ENCODE measurements around the gene COLQ.

Gene COLQ

DNA sequence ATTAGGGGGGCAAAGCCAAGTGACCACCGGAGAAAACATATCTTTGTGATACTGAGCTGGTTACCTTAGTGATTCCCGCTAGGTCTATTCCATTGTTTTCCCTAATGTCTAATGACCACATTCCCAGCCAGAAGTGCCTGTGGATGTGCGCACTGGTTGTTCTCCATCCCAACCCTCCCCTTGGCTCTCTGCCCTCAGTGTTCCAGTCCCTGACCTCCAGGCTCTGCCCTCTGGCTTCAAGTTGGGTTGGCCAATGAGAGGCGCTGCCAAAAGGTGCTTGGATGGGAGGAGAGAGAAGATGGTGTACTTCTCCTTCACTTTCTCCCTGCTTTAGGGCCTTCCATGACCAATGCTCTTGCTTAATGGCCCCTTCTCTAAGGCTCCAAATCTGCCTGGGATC lies 2.4 kb downstream of the COLQ start:
- H4K8ac ChIP-seq (ENCODE audit: low read depth, low read length) = no peak overlapping the region
- no peak overlapping the region for H4K91ac ChIP-seq (ENCODE audit: low read depth, low read length)

DNA sequence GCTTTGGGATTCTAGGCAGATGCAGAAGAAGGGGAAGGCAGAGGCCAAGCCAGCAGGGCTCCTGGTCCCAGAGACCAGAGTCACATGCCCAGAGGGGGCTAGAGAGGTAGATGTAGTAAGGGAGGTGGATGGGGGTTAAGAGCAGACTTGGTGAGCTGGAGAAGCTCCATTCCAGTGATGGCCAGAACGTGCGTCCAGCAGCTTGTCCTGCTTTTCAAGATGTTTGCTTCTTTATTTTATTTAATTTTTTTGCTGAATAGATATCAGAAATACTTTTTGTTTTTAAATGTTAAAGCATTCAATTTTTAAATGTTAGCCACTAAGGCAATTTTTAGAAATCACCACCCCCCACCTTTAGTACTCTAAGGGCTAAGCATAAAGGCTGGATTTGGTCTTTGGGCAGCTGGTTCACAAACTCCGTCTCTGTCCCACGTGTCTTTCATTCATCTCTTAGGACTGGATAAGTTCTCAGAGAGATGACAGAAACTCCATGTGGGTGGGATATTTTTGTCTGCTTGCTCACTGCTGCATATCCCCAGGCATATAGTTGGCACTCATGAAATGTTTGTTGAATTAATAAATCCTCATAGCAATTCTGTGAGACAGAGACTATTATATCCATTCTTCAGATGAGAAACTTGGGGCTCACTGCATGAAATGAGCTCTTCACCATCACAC lies 6.7 kb downstream of the COLQ start:
- Histone ChIP-seq H2BK12ac (ENCODE audit: low read length) (no peak overlapping the region), H3K4ac (ENCODE audit: low read depth, low read length) (no peak overlapping the region)

More for the DNA sequence above, 2.4 kb downstream of the COLQ start:
- Histone ChIP-seq H3K9ac (ENCODE audit: low read length) (no peak overlapping the region), H3K18ac (ENCODE audit: low read length) (no peak overlapping the region), H2BK12ac (ENCODE audit: low read length) (no peak overlapping the region), H3K4me3 (ENCODE audit: low read depth, low read length) (no peak overlapping the region), H3K4me2 (ENCODE audit: low read length) (no peak overlapping the region), H3K27me3 (ENCODE audit: insufficient read depth, low read length) (no peaks in the 10 kb centered on the region), H3K9me3 (ENCODE audit: insufficient read depth, low read depth, low read length) (no peaks in the 10 kb centered on the region), H3K36me3 (ENCODE audit: control insufficient read depth in 1 of 2, insufficient read depth in 2 of 2, low read length in 2 of 2) (no peaks in the 10 kb centered on the region), H3K14ac (ENCODE audit: low read length) (no peak overlapping the region), H3K79me2 (ENCODE audit: control insufficient read depth, insufficient read depth, low read length, poor library complexity) (no peaks in the 10 kb centered on the region), H2BK5ac (ENCODE audit: low read depth, low read length, poor library complexity) (no peak overlapping the region), H2AK5ac (ENCODE audit: low read length) (no peak overlapping the region), H2AFZ (ENCODE audit: insufficient read depth, low read length, poor library complexity) (no peak overlapping the region), H2BK120ac (ENCODE audit: insufficient read depth, low read length, poor library complexity) (no peak overlapping the region), H4K12ac (ENCODE audit: low read depth, low read length) (no peak overlapping the region), H3K79me1 (ENCODE audit: low read length) (peaks cover 2% of the 10 kb centered on the region), H3K4me1 (ENCODE audit: control insufficient read depth in 1 of 2, insufficient read depth in 2 of 2, low read length in 2 of 2) (peaks cover 3 to 5% of the 10 kb centered on the region in 2 experiments), H3K23ac (ENCODE audit: low read length) (no peak overlapping the region), H3K27ac (ENCODE audit: low read depth, low read length) (no peak overlapping the region), H3K4ac (ENCODE audit: low read depth, low read length) (no peak overlapping the region)
- DNase-seq = no peak
- no CpG with 5 or more reads among the region's 4 CpGs for WGBS (ENCODE audit: extremely low coverage, insufficient coverage, insufficient read length)

DNA sequence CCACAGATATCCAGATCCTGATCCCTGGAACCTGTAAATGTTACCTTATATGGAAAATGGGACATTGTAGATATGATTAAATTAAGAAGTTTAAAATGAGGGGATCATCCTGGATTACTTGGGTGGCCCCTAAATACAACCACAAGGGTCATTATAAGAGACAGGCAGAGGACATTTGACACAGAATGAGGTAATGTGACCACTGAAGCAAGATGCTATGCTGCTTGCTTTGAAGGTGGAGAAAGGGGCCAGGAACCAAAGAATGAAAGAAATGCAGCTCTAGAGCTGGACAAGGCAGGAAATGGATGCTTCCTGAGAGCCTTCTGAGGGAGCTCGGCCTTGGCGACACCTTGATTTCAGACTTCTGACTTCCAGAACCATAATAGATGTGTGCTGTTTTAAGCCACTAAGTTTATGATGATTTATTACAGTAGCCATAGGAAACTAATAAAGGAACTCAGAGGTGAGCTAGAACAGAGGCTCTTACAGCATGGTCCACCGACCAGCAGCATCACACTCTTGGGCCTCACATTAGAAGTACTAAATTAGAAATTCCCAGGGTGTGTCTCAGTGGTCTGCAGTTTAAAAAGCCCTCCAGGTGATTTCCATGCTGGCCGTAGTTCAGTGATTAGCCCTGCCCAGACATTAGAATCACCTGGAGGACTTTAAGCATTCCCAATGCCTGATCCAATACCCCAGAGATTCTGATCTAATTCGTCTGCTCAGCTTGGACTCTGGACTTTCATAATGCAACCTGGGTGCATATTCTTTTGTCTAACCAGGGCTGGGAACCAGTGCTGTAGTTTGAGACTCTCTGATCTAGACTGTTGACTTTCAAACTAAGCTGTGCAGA lies 7.5 kb downstream of the COLQ start:
- Histone ChIP-seq H3K4ac (ENCODE audit: low read depth, low read length) (no peak overlapping the region), H4K12ac (ENCODE audit: low read depth, low read length) (no peak overlapping the region), H3K79me2 (ENCODE audit: control insufficient read depth, insufficient read depth, low read length, poor library complexity) (no peaks in the 10 kb centered on the region), H4K8ac (ENCODE audit: low read depth, low read length) (no peak overlapping the region), H2BK12ac (ENCODE audit: low read length) (no peak overlapping the region), H3K9me3 (ENCODE audit: insufficient read depth, low read depth, low read length) (no peaks in the 10 kb centered on the region), H3K4me1 (ENCODE audit: control insufficient read depth in 1 of 2, insufficient read depth in 2 of 2, low read length in 2 of 2) (peaks cover 3 to 5% of the 10 kb centered on the region in 2 experiments), H2AFZ (ENCODE audit: insufficient read depth, low read length, poor library complexity) (no peak overlapping the region), H2AK5ac (ENCODE audit: low read length) (no peak overlapping the region), H3K27me3 (ENCODE audit: insufficient read depth, low read length) (no peaks in the 10 kb centered on the region), H3K9ac (ENCODE audit: low read length) (no peak overlapping the region), H3K4me3 (ENCODE audit: low read depth, low read length) (no peak overlapping the region), H2BK5ac (ENCODE audit: low read depth, low read length, poor library complexity) (no peak overlapping the region), H3K79me1 (ENCODE audit: low read length) (no peaks in the 10 kb centered on the region), H4K91ac (ENCODE audit: low read depth, low read length) (no peak overlapping the region), H3K14ac (ENCODE audit: low read length) (no peak overlapping the region), H2BK120ac (ENCODE audit: insufficient read depth, low read length, poor library complexity) (no peak overlapping the region), H3K23ac (ENCODE audit: low read length) (no peak overlapping the region), H3K36me3 (ENCODE audit: control insufficient read depth in 1 of 2, insufficient read depth in 2 of 2, low read length in 2 of 2) (no peaks in the 10 kb centered on the region), H3K4me2 (ENCODE audit: low read length) (no peak overlapping the region), H3K18ac (ENCODE audit: low read length) (no peak overlapping the region), H3K27ac (ENCODE audit: low read depth, low read length) (no peak overlapping the region)
- no CpG with 5 or more reads among the region's 5 CpGs for WGBS (ENCODE audit: extremely low coverage, insufficient coverage, insufficient read length)
- peak in 1 of 2 donors; percentile 50 for DNase-seq

More for the DNA sequence above, 6.7 kb downstream of the COLQ start:
- Histone ChIP-seq H3K27me3 (ENCODE audit: insufficient read depth, low read length) (no peaks in the 10 kb centered on the region), H3K4me3 (ENCODE audit: low read depth, low read length) (no peak overlapping the region), H2AFZ (ENCODE audit: insufficient read depth, low read length, poor library complexity) (no peak overlapping the region), H3K4me1 (ENCODE audit: control insufficient read depth in 1 of 2, insufficient read depth in 2 of 2, low read length in 2 of 2) (peaks cover 3 to 5% of the 10 kb centered on the region in 2 experiments), H4K91ac (ENCODE audit: low read depth, low read length) (no peak overlapping the region), H2AK5ac (ENCODE audit: low read length) (no peak overlapping the region), H3K14ac (ENCODE audit: low read length) (no peak overlapping the region), H3K4me2 (ENCODE audit: low read length) (no peak overlapping the region), H3K79me1 (ENCODE audit: low read length) (no peaks in the 10 kb centered on the region), H3K23ac (ENCODE audit: low read length) (no peak overlapping the region), H3K18ac (ENCODE audit: low read length) (no peak overlapping the region), H4K8ac (ENCODE audit: low read depth, low read length) (no peak overlapping the region), H2BK120ac (ENCODE audit: insufficient read depth, low read length, poor library complexity) (no peak overlapping the region), H4K12ac (ENCODE audit: low read depth, low read length) (no peak overlapping the region), H3K9me3 (ENCODE audit: insufficient read depth, low read depth, low read length) (no peaks in the 10 kb centered on the region), H2BK5ac (ENCODE audit: low read depth, low read length, poor library complexity) (no peak overlapping the region), H3K79me2 (ENCODE audit: control insufficient read depth, insufficient read depth, low read length, poor library complexity) (no peaks in the 10 kb centered on the region), H3K36me3 (ENCODE audit: control insufficient read depth in 1 of 2, insufficient read depth in 2 of 2, low read length in 2 of 2) (no peaks in the 10 kb centered on the region), H3K9ac (ENCODE audit: low read length) (no peak overlapping the region), H3K27ac (ENCODE audit: low read depth, low read length) (no peak overlapping the region)
- WGBS (ENCODE audit: extremely low coverage, insufficient coverage, insufficient read length) = no CpG with 5 or more reads among the region's 4 CpGs
- peak in 1 of 2 donors; percentile 56 for DNase-seq

DNA sequence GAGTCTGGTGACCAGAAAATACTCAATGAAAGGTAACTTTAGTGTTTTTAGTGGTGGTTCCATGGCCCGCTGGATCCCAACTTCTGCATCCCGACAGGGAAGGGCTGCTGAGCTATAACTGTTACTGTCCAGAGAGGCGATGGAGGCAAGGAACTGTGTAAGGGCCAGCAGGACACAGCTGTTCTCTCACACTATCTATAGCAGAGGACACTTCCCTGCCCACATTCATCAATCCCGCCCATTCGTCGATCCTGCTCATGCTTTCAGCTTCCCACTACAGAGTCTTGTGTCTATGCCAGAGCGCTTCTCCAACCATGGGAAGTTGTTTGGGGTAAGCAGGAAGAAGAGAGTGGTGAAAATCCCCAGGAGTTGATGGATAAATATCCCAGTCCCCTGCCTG lies 8.4 kb downstream of the COLQ start:
- H3K9ac ChIP-seq (ENCODE audit: low read length) = no peak overlapping the region
- no peak overlapping the region for H4K91ac ChIP-seq (ENCODE audit: low read depth, low read length)
- no peaks in the 10 kb centered on the region for H3K36me3 ChIP-seq (ENCODE audit: control insufficient read depth in 1 of 2, insufficient read depth in 2 of 2, low read length in 2 of 2)
- H3K4me1 ChIP-seq (ENCODE audit: control insufficient read depth in 1 of 2, insufficient read depth in 2 of 2, low read length in 2 of 2) = peaks cover 3 to 5% of the 10 kb centered on the region in 2 experiments
- H3K4ac ChIP-seq (ENCODE audit: low read depth, low read length) = no peak overlapping the region
- H3K9me3 ChIP-seq (ENCODE audit: insufficient read depth, low read depth, low read length) = no peaks in the 10 kb centered on the region
- H4K12ac ChIP-seq (ENCODE audit: low read depth, low read length) = no peak overlapping the region
- no peak for DNase-seq
- H3K27ac ChIP-seq (ENCODE audit: low read depth, low read length) = no peak overlapping the region
- H3K18ac ChIP-seq (ENCODE audit: low read length) = no peak overlapping the region
- H3K27me3 ChIP-seq (ENCODE audit: insufficient read depth, low read length) = no peaks in the 10 kb centered on the region
- H2BK120ac ChIP-seq (ENCODE audit: insufficient read depth, low read length, poor library complexity) = no peak overlapping the region
- H3K79me2 ChIP-seq (ENCODE audit: control insufficient read depth, insufficient read depth, low read length, poor library complexity) = no peaks in the 10 kb centered on the region
- no peak overlapping the region for H2AFZ ChIP-seq (ENCODE audit: insufficient read depth, low read length, poor library complexity)
- no CpG with 5 or more reads among the region's 7 CpGs for whole genome bisulfite sequencing (ENCODE audit: extremely low coverage, insufficient coverage, insufficient read length)
- H2BK5ac ChIP-seq (ENCODE audit: low read depth, low read length, poor library complexity) = no peak overlapping the region
- H3K4me3 ChIP-seq (ENCODE audit: low read depth, low read length) = no peak overlapping the region
- H2BK12ac ChIP-seq (ENCODE audit: low read length) = no peak overlapping the region
- no peak overlapping the region for H2AK5ac ChIP-seq (ENCODE audit: low read length)
- no peak overlapping the region for H3K23ac ChIP-seq (ENCODE audit: low read length)
- no peak overlapping the region for H3K14ac ChIP-seq (ENCODE audit: low read length)
- no peak overlapping the region for H3K4me2 ChIP-seq (ENCODE audit: low read length)
- H3K79me1 ChIP-seq (ENCODE audit: low read length) = no peaks in the 10 kb centered on the region
- H4K8ac ChIP-seq (ENCODE audit: low read depth, low read length) = no peak overlapping the region
